PC-3 (cell line): ENCODE measurements around the gene CA10. TPM values are rescaled to one million over a fixed set of nuclear protein-coding genes. Genes with fewer than 3 reads are reported as not detected.

Experiments used
- ATAC-seq: fragments of 200-7000 bp; cut with Tn5 transposase; 2 replicates; pipeline ENCODE4 v1.9.1; 2020; ENCODE audit warnings: mild to moderate bottlenecking, moderate library complexity
- BruUV-seq: library from RNA; stranded (reverse); fragments of 400-500 nt; replicated peaks from 2 replicates; lab custom pipeline; 2021; lab: Mats Ljungman, UMichigan
- CTCF ChIA-PET: fragments of 300-600 bp; sonication (Branson Sonifier 250); formaldehyde crosslinking; loops from one replicate; lab custom pipeline; 2022; ENCODE audit warnings: antibody characterized with exemption; lab: Charles Lee
- POLR2A ChIA-PET: fragments of 300-600 bp; sonication (Branson Sonifier 250); formaldehyde crosslinking; loops from one replicate; lab custom pipeline; 2022; ENCODE audit warnings: antibody characterized with exemption; ENCODE audit not compliant: unreplicated experiment; lab: Charles Lee
- DNase-seq: peaks from one replicate; pipeline ENCODE4 v3.0.0-alpha.2; 2015
- H2AFZ ChIP-seq: fragments of 300-600 bp; sonication (generic); 2 replicates; pipeline ENCODE4 v1.6.0; 2016; ENCODE audit warnings: antibody characterized with exemption, low read length
- H3F3A ChIP-seq: fragments of 300-600 bp; sonication (generic); one replicate; pipeline ENCODE4 v1.6.0; 2017; ENCODE audit warnings: antibody characterized with exemption, low read length, control low read depth, mild to moderate bottlenecking; ENCODE audit not compliant: unreplicated experiment
- H3K27ac ChIP-seq: fragments of 300-600 bp; sonication (generic); 2 replicates; pipeline ENCODE4 v1.5.1; 2016; ENCODE audit warnings: mild to moderate bottlenecking, low read length
- H3K27me3 ChIP-seq: fragments of 300-600 bp; sonication (generic); 2 replicates; pipeline ENCODE4 v1.6.1; 2016; ENCODE audit warnings: low read length, mixed read lengths
- H3K36me3 ChIP-seq: fragments of 300-600 bp; sonication (generic); 2 replicates; pipeline ENCODE4 v1.6.1; 2016; ENCODE audit warnings: low read depth, mixed run types, low read length, mixed read lengths
- H3K4me1 ChIP-seq: fragments of 300-600 bp; sonication (generic); 2 replicates; pipeline ENCODE4 v1.5.1; 2016; ENCODE audit warnings: low read length; ENCODE audit not compliant: insufficient read depth
- H3K4me2 ChIP-seq: fragments of 300-600 bp; sonication (generic); 2 replicates; pipeline ENCODE4 v1.6.0; 2016; ENCODE audit warnings: low read length
- H3K4me3 ChIP-seq: fragments of 300-600 bp; sonication (generic); 2 replicates; pipeline ENCODE4 v1.5.1; 2016; ENCODE audit warnings: mild to moderate bottlenecking, low read length, mixed read lengths
- H3K79me2 ChIP-seq: fragments of 300-600 bp; sonication (generic); 2 replicates; pipeline ENCODE4 v1.6.1; 2017; ENCODE audit warnings: low read length, mixed read lengths
- H3K9ac ChIP-seq: fragments of 300-600 bp; sonication (generic); 2 replicates; pipeline ENCODE4 v1.6.0; 2016; ENCODE audit warnings: mild to moderate bottlenecking, low read length
- H3K9me2 ChIP-seq: fragments of 300-600 bp; sonication (generic); replicated peaks from 2 replicates; pipeline ENCODE4 v1.6.1; 2016; ENCODE audit warnings: mixed run types, low read length, mixed read lengths
- H3K9me3 ChIP-seq: fragments of 300-600 bp; sonication (generic); 2 replicates; pipeline ENCODE4 v1.6.1; 2016; ENCODE audit warnings: low read length, mixed read lengths
- H4K20me1 ChIP-seq: fragments of 300-600 bp; sonication (generic); 2 replicates; pipeline ENCODE4 v1.6.1; 2016; ENCODE audit warnings: low read length, mixed read lengths
- EZH2 ChIP-seq: fragments of 300-600 bp; sonication (generic); IDR thresholded peaks from one replicate; pipeline ENCODE4 v1.6.1; 2017; ENCODE audit warnings: antibody characterized with exemption, mild to moderate bottlenecking, low read length; ENCODE audit not compliant: unreplicated experiment
- EZH2phosphoT487 ChIP-seq: fragments of 300-600 bp; sonication (generic); IDR thresholded peaks from 2 replicates; pipeline ENCODE4 v1.6.1; 2018; ENCODE audit warnings: mild to moderate bottlenecking, antibody characterized with exemption, low read length, borderline replicate concordance
- intact Hi-C: fragments of 100-400 bp; cut with micrococcal nuclease; formaldehyde crosslinking; loops from 2 replicates; pipeline ENCODE4 v1.9.0; 2023
- total RNA-seq: library from RNA; depleted of rRNA; stranded (reverse); fragments of >200 nt; gene quantifications from 2 replicates; pipeline ENCODE4 v1.2.3, GENCODE V29; 2014
- TF ChIP-seq, protein P1 (sequence below): fragments of 300-600 bp; sonication (generic); conservative IDR thresholded peaks from 2 replicates; pipeline ENCODE4 v1.5.1; 2017; ENCODE audit warnings: antibody characterized with exemption, low read depth, mild to moderate bottlenecking, low read length

CA10 gene
- total RNA-seq, 1 experiment from 2014 or later: not detected

DNA sequence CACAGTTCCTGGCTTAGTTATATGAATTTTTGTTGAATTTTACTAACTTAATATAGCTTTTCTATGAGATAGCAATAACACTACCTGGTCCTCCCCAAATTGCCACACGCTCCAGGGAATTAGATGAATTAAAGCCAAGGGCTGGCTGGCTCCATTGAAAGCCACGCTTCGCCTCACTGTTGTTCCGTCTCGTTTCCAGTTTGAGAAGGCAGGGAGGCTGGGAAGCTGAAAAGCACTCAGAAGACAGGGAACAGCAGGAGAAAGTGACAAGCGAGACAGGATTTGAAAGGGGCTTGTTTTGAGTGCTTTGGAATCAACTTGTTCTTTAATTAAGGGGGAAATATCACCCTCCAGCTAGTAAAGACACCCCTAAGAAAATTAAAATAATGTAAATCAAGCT is 425.3 kb downstream of the CA10 start:
- Histone ChIP-seq H2AFZ (no peak overlapping the region), H3K79me2 (no peaks in the 10 kb centered on the region), H3K27me3 (peaks cover 18% of the 10 kb centered on the region; the same call in 1 of the 2 replicates), H3K9ac (no peak overlapping the region), H3K27ac (no peak overlapping the region), H3K9me2 (no peaks in the 10 kb centered on the region), H3K36me3 (no peaks in the 10 kb centered on the region), H3F3A (no peaks in the 10 kb centered on the region), H3K4me3 (no peak overlapping the region), H3K4me1 (no peaks in the 10 kb centered on the region), H3K9me3 (no peaks in the 10 kb centered on the region), H3K4me2 (no peak overlapping the region), H4K20me1 (no peaks in the 10 kb centered on the region)
- DNase-seq: no peak
- no peak for ATAC-seq
- intact Hi-C loops: no loop called here
- POLR2A ChIA-PET: no interaction called here
- BruUV-seq: no TSS peak
- TF ChIP-seq EZH2 (no peak), EZH2phosphoT487 (no peak)
- TF ChIP-seq, protein P1, sequence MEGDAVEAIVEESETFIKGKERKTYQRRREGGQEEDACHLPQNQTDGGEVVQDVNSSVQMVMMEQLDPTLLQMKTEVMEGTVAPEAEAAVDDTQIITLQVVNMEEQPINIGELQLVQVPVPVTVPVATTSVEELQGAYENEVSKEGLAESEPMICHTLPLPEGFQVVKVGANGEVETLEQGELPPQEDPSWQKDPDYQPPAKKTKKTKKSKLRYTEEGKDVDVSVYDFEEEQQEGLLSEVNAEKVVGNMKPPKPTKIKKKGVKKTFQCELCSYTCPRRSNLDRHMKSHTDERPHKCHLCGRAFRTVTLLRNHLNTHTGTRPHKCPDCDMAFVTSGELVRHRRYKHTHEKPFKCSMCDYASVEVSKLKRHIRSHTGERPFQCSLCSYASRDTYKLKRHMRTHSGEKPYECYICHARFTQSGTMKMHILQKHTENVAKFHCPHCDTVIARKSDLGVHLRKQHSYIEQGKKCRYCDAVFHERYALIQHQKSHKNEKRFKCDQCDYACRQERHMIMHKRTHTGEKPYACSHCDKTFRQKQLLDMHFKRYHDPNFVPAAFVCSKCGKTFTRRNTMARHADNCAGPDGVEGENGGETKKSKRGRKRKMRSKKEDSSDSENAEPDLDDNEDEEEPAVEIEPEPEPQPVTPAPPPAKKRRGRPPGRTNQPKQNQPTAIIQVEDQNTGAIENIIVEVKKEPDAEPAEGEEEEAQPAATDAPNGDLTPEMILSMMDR: no peak
- CTCF ChIA-PET: no interaction called here

DNA sequence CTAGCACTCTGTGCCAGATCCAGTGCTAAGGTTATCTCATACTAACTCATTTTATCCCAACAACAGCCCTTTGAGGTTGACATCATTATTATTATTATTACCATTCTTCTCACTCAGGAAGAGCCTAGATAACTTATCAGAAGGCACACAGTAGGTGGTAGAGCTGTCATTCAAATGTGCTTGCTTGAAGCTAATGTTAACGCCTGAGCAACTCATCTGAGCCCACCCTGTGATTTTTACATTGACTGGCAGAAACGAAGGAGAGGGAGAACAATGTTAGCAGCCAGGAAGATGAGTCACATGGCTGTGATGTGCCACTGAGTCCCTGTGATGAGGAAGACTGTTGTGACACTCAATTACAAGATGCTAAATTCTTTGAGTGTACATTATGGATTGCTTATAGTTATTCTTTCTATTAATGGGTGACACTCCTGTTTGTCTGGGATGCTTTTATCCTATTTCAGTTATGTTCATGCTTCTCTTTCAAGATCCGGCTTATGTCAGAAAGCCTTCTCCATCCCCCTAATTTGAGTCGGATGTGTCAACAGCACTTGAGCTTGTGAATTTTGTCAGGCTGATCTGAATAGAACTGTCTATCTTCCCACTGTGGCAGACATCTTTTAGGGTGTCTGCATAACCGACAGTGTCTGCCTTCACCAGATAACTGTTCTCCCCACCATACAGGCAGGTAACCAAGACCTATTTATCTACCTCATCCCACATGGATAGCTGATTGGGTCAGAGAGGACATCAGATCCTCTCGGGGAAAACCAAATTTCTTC is 426.4 kb downstream of the CA10 start:
- Histone ChIP-seq H2AFZ (no peak overlapping the region), H3K9ac (no peak overlapping the region), H3K4me3 (no peak overlapping the region), H3K9me3 (no peaks in the 10 kb centered on the region), H3K9me2 (no peaks in the 10 kb centered on the region), H3K4me1 (no peaks in the 10 kb centered on the region), H3F3A (no peaks in the 10 kb centered on the region), H3K79me2 (no peaks in the 10 kb centered on the region), H3K27ac (no peak overlapping the region), H3K27me3 (peaks cover 19% of the 10 kb centered on the region; the same call in 1 of the 2 replicates), H3K36me3 (no peaks in the 10 kb centered on the region), H3K4me2 (no peak overlapping the region), H4K20me1 (no peaks in the 10 kb centered on the region)
- CTCF ChIA-PET: no interaction called here
- intact Hi-C loops: no loop called here
- POLR2A ChIA-PET: no interaction called here
- no peak for TF ChIP-seq EZH2
- TF ChIP-seq, protein P1: no peak
- TF ChIP-seq EZH2phosphoT487: no peak
- ATAC-seq (no peak), DNase-seq (no peak)
- no TSS peak for BruUV-seq

DNA sequence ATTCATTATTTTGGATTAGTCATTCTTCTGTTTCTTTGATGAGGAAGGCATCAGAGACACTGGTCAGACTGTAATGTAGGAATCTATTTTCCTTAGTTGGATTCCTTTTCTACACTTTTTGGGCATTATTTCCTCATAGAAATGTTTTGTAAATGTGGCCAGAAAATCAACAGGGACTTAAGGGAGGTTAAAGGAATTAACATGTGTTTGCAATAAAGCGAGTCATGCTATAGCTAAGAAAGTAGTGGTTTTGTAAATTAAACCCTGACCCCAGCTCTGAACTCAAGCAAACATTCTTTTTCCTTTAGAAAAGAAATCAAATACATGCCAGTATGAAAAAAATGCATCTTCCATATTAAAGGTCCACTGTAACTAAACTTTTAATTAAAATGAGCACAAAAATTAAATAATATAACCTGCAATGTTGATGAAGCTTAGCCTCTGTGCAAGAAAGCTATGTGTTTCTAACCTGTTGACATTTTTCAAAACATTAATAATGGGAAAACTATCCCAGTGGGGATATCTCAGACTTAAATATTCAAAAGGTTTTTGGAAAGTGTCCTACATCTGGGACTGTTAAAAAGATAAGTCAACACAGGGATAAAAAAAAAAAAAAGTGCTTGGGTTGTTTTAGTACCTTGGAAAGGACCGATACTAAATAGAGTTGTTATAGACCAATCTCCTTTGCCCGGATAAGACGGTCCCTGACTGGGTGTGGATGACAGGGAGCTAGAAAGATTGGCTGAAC is 428.0 kb downstream of the CA10 start:
- Histone ChIP-seq H3K9ac (no peak overlapping the region), H4K20me1 (no peaks in the 10 kb centered on the region), H3K27ac (no peak overlapping the region), H3K4me1 (no peaks in the 10 kb centered on the region), H3F3A (no peaks in the 10 kb centered on the region), H3K4me2 (no peak overlapping the region), H3K79me2 (no peaks in the 10 kb centered on the region), H3K9me3 (no peaks in the 10 kb centered on the region), H3K36me3 (no peaks in the 10 kb centered on the region), H2AFZ (no peak overlapping the region), H3K9me2 (no peaks in the 10 kb centered on the region), H3K4me3 (no peak overlapping the region), H3K27me3 (peaks cover 27% of the 10 kb centered on the region; the same call in 1 of the 2 replicates)
- ChIA-PET CTCF (no interaction called here), POLR2A (no interaction called here)
- no TSS peak for BruUV-seq
- TF ChIP-seq EZH2phosphoT487 (no peak), EZH2 (no peak)
- TF ChIP-seq, protein P1: no peak
- no peak for ATAC-seq
- intact Hi-C loops: no loop called here
- no peak for DNase-seq
